Transverse colon (tissue), 4 donors: ENCODE data around the gene POLDIP3. TPM values are rescaled to one million over a fixed set of nuclear protein-coding genes. Genes with fewer than 3 reads are reported as not detected.

Experiments
- DNase-seq: peaks from one replicate; pipeline ENCODE4 v3.0.0-alpha.2; 2019
- H3K27ac ChIP-seq, 4 donors: fragments of 200-600 bp; sonication (generic); 2 replicates each; pipeline ENCODE4 v1.5.1; 2016 to 2018; ENCODE audit warnings: inconsistent platforms in 4 of 4
- H3K27me3 ChIP-seq: fragments of 200-600 bp; sonication (generic); 2 replicates; pipeline ENCODE4 v1.5.1; 2017; ENCODE audit warnings: inconsistent platforms
- H3K36me3 ChIP-seq, 4 donors: fragments of 200-600 bp; sonication (generic); 2 replicates each; pipeline ENCODE4 v1.5.1; 2017 to 2019; ENCODE audit warnings: inconsistent platforms in 4 of 4
- H3K4me1 ChIP-seq, 4 donors: fragments of 200-600 bp; sonication (generic); 2 replicates each; pipeline ENCODE4 v1.5.1; 2017 to 2020; ENCODE audit warnings: inconsistent platforms in 4 of 4
- H3K4me3 ChIP-seq, 4 donors: fragments of 200-600 bp; sonication (generic); 1 replicate in 1 of 4; 2 replicates in 3 of 4; pipeline versions ENCODE4 v1.5.1 to v1.6.1; 2017 to 2019; ENCODE audit warnings: inconsistent platforms in 4 of 4
- H3K9me3 ChIP-seq, 2 donors: fragments of 200-600 bp; sonication (generic); 2 replicates each; pipeline ENCODE4 v1.5.1; 2017 to 2019; ENCODE audit warnings: inconsistent platforms in 2 of 2
- EP300 ChIP-seq: sonication (generic); formaldehyde crosslinking; IDR thresholded peaks from one replicate; pipeline ENCODE4 v1.6.1; 2017; ENCODE audit warnings: antibody characterized with exemption, low read depth
- POLR2A ChIP-seq: fragments of 450-650 bp; IDR thresholded peaks from one replicate; pipeline ENCODE4 v1.6.1; 2016; ENCODE audit warnings: antibody characterized with exemption, mild to moderate bottlenecking, moderate library complexity
- POLR2AphosphoS5 ChIP-seq, 3 donors: sonication (generic); formaldehyde crosslinking; IDR thresholded peaks; one replicate each; pipeline ENCODE4 v1.6.1; 2016; ENCODE audit warnings: antibody characterized with exemption in 3 of 3
- WGBS, 2 donors: methylation state at CpG; one replicate each; pipeline ENCODE4 v1.1.5; 2018; ENCODE audit warnings: low coverage in 1 of 2; 5-methylcytosine and 5-hydroxymethylcytosine counted together
- in situ Hi-C, 4 donors: fragments of 200-750 bp; cut with MboI; loops; one replicate each; pipeline versions ENCODE4 v1.15.0 to v1.15.1; 2017; ENCODE audit warnings: low sequenced_read_pairs in 3 of 4, low pct_ligation_motif_present in 1 of 4, low pct_unique_long_range_greater_than_20kb in 1 of 4
- intact Hi-C: fragments of 100-400 bp; cut with DNase I; formaldehyde crosslinking; loops from one replicate; pipeline ENCODE4 v1.15.1; 2023; ENCODE audit warnings: low total_unique reads
- total RNA-seq, 4 donors: library from RNA; depleted of rRNA; stranded (reverse); fragments of >200 nt; gene quantifications; one replicate each; pipeline ENCODE4 v1.1.0, GENCODE V29; 2016
- TF ChIP-seq, protein P1 (sequence below), 5 experiments: fragments of 200-600 bp in 3 of 5; fragments of 450-650 bp in 2 of 5; sonication (generic) in 3 of 5; IDR thresholded peaks; 1 replicate in 2 of 5; 2 replicates in 3 of 5; pipeline ENCODE4 v1.5.1; 2016 to 2017; ENCODE audit warnings: antibody characterized with exemption in 5 of 5, inconsistent platforms in 3 of 5, mild to moderate bottlenecking in 2 of 5, moderate library complexity in 1 of 5

POLDIP3 gene
- total RNA-seq, 4 donors from 2014 or later, result 36.5 to 69.5 (median 45.2) TPM

DNA sequence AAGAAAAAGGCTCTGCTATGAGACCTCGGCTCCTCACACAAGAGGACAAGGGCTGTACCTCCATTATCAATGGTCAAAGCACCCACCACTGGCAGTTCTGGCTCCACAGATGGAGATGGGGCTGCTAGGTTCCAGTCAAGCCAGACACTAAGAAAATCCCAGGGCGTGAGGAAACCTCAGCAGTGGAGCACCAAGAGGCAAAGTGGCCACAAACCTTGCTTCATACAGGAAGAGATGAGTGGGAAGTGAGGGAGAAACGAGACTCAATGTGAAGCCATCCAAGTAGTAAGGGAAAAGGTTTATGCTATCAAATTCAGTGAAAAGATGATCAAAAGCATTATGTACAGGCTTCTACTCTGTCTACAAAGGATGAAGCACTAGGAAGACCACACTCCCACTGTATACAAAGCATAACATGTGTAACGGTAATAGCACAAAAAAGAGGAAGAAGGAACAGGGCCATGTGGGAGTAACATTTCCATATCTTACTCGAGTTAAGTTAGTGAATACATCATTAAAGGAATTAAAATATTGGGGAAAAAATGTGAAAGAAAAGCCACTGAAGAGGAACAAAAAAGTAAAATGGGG is 27.0 kb downstream of the POLDIP3 start:
- Histone ChIP-seq H3K4me1 (no peaks in the 10 kb centered on the region), H3K4me3 (no peak overlapping the region), H3K27me3 (no peaks in the 10 kb centered on the region), H3K9me3 (no peaks in the 10 kb centered on the region), H3K36me3 (peaks cover 0 to 69% (median 33%) of the 10 kb centered on the region in 4 donors), H3K27ac (no peak overlapping the region)
- no peak for DNase-seq
- TF ChIP-seq POLR2AphosphoS5 (IDR thresholded peaks at IDR 0.05), result no peak
- no peak for TF ChIP-seq EP300
- TF ChIP-seq POLR2A, result no peak
- TF ChIP-seq, protein P1, sequence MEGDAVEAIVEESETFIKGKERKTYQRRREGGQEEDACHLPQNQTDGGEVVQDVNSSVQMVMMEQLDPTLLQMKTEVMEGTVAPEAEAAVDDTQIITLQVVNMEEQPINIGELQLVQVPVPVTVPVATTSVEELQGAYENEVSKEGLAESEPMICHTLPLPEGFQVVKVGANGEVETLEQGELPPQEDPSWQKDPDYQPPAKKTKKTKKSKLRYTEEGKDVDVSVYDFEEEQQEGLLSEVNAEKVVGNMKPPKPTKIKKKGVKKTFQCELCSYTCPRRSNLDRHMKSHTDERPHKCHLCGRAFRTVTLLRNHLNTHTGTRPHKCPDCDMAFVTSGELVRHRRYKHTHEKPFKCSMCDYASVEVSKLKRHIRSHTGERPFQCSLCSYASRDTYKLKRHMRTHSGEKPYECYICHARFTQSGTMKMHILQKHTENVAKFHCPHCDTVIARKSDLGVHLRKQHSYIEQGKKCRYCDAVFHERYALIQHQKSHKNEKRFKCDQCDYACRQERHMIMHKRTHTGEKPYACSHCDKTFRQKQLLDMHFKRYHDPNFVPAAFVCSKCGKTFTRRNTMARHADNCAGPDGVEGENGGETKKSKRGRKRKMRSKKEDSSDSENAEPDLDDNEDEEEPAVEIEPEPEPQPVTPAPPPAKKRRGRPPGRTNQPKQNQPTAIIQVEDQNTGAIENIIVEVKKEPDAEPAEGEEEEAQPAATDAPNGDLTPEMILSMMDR (IDR thresholded peaks at IDR 0.05), result no peak
- in situ Hi-C loops, result no loop called here
- intact Hi-C loops, result no loop called here
- 71 to 73% methylated on average over 2 to 5 of the region's 5 CpGs for WGBS, 2 donors

GRCh38 chr22:42586381-42586780 is 28.3 kb downstream of the POLDIP3 start:
- in situ Hi-C loops (no loop called here), intact Hi-C loops (no loop called here)
- DNase-seq, result no peak
- Histone ChIP-seq H3K4me3 (no peak overlapping the region), H3K36me3 (peaks cover 0 to 69% (median 28%) of the 10 kb centered on the region in 4 donors), H3K9me3 (no peaks in the 10 kb centered on the region), H3K27me3 (no peaks in the 10 kb centered on the region), H3K27ac (no peak overlapping the region), H3K4me1 (peaks cover 0 to 5% (median 3%) of the 10 kb centered on the region in 4 donors)
- WGBS, 2 donors, result 91 to 100% methylated on average over 1 to 4 of the region's 4 CpGs
- TF ChIP-seq EP300 (no peak), POLR2A (no peak), POLR2AphosphoS5 (IDR thresholded peaks at IDR 0.05) (no peak)
- TF ChIP-seq, protein P1 (IDR thresholded peaks at IDR 0.05), result no peak

DNA sequence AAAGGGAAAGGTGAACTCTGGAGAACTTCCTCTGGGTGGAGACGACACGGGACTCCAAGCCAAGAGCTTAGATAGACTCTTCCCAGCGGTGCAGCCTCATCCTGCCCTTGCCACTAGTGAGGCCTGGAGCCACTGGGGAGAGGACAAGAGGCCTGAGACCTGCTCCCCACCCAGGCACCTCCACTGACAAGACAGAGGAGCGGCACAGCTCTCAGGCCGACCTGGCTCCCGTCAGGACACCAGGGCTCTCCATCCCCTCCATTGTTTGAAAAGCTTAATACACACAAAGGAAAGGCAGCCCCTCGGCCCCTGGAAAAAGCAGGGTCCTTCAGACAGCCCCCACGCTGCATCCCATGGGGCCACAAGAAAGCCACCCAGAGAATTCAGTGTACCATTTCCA is 29.6 kb downstream of the POLDIP3 start:
- Histone ChIP-seq H3K4me3 (no peak overlapping the region), H3K27me3 (no peaks in the 10 kb centered on the region), H3K36me3 (peaks cover 0 to 56% (median 23%) of the 10 kb centered on the region in 4 donors), H3K4me1 (peaks cover 0 to 11% (median 6%) of the 10 kb centered on the region in 4 donors), H3K9me3 (no peaks in the 10 kb centered on the region), H3K27ac (no peak overlapping the region)
- no peak for DNase-seq
- intact Hi-C loops (no loop called here), in situ Hi-C loops (no loop called here)
- WGBS, 2 donors, result 84% methylated on average over 8 of the region's 8 CpGs; no CpG with 5 or more reads in 1 of the 2 donors
- no peak for TF ChIP-seq POLR2A
- TF ChIP-seq, protein P1 (IDR thresholded peaks at IDR 0.05), result no peak
- no peak for TF ChIP-seq EP300
- TF ChIP-seq POLR2AphosphoS5 (IDR thresholded peaks at IDR 0.05), result no peak

GRCh38 chr22:42584364-42584940 is 30.2 kb downstream of the POLDIP3 start:
- H3K36me3 ChIP-seq, result peaks cover 0 to 52% (median 20%) of the 10 kb centered on the region in 4 donors
- no peak overlapping the region for H3K27ac ChIP-seq
- 93% methylated on average over 4 of the region's 4 CpGs; no CpG with 5 or more reads in 1 of the 2 donors for WGBS, 2 donors
- H3K9me3 ChIP-seq, result no peaks in the 10 kb centered on the region
- TF ChIP-seq, protein P1 (IDR thresholded peaks at IDR 0.05), result no peak
- TF ChIP-seq POLR2A (no peak), POLR2AphosphoS5 (IDR thresholded peaks at IDR 0.05) (no peak), EP300 (no peak)
- peaks cover 0 to 11% (median 6%) of the 10 kb centered on the region in 4 donors for H3K4me1 ChIP-seq
- H3K27me3 ChIP-seq, result no peaks in the 10 kb centered on the region
- no peak overlapping the region for H3K4me3 ChIP-seq
- intact Hi-C loops, result no loop called here
- in situ Hi-C loops, result no loop called here
- no peak for DNase-seq
